Hepatocyte (in vitro differentiated cells): ENCODE data around the gene ENDOU. TPM values are rescaled to one million over a fixed set of nuclear protein-coding genes. Genes with fewer than 3 reads are reported as not detected.

Experiments
- DNase-seq: peaks from one replicate; pipeline ENCODE4 v3.0.0-alpha.2; 2016; ENCODE audit warnings: low spot score
- H2AFZ ChIP-seq: fragments of 200-600 bp; sonication (generic); 2 replicates; pipeline ENCODE4 v1.6.0; 2016; ENCODE audit warnings: antibody characterized with exemption, mild to moderate bottlenecking
- H3K27ac ChIP-seq: fragments of 200-600 bp; sonication (generic); 2 replicates; pipeline ENCODE4 v1.5.1; 2016; ENCODE audit warnings: mild to moderate bottlenecking
- H3K27me3 ChIP-seq: fragments of 200-600 bp; sonication (generic); 2 replicates; pipeline ENCODE4 v1.6.1; 2016
- H3K36me3 ChIP-seq: fragments of 200-600 bp; sonication (generic); replicated peaks from 2 replicates; pipeline ENCODE4 v1.5.1; 2016; ENCODE audit warnings: low read depth; ENCODE audit not compliant: insufficient read depth
- H3K4me1 ChIP-seq: fragments of 200-600 bp; sonication (generic); 2 replicates; pipeline ENCODE4 v1.5.1; 2016; ENCODE audit warnings: mild to moderate bottlenecking, moderate library complexity; ENCODE audit not compliant: insufficient read depth
- H3K4me2 ChIP-seq: fragments of 200-600 bp; sonication (generic); 2 replicates; pipeline ENCODE4 v1.6.0; 2016
- H3K4me3 ChIP-seq: fragments of 200-600 bp; sonication (generic); 2 replicates; pipeline ENCODE4 v1.5.1; 2016; ENCODE audit warnings: mild to moderate bottlenecking
- H3K79me2 ChIP-seq: fragments of 200-600 bp; sonication (generic); 2 replicates; pipeline ENCODE4 v1.6.0; 2017; ENCODE audit warnings: mild to moderate bottlenecking
- H3K9me2 ChIP-seq: fragments of 200-600 bp; sonication (generic); replicated peaks from 2 replicates; pipeline ENCODE4 v1.6.0; 2017; ENCODE audit warnings: mild to moderate bottlenecking; ENCODE audit not compliant: insufficient read depth
- H3K9me3 ChIP-seq: fragments of 200-600 bp; sonication (generic); 2 replicates; pipeline ENCODE4 v1.5.1; 2016; ENCODE audit warnings: low read depth, mild to moderate bottlenecking
- H4K20me1 ChIP-seq: fragments of 200-600 bp; sonication (generic); 2 replicates; pipeline ENCODE4 v1.6.0; 2016; ENCODE audit warnings: mild to moderate bottlenecking; ENCODE audit not compliant: insufficient read depth, poor library complexity, severe bottlenecking
- EZH2 ChIP-seq: fragments of 200-600 bp; sonication (generic); IDR thresholded peaks from 2 replicates; pipeline ENCODE4 v1.6.1; 2016; ENCODE audit warnings: antibody characterized with exemption, mild to moderate bottlenecking, borderline replicate concordance
- EZH2phosphoT487 ChIP-seq: fragments of 200-600 bp; sonication (generic); IDR thresholded peaks from one replicate; pipeline ENCODE4 v1.6.1; 2018; ENCODE audit warnings: antibody characterized with exemption, mild to moderate bottlenecking, low read depth, moderate library complexity; ENCODE audit not compliant: unreplicated experiment, severe bottlenecking
- WGBS: methylation state at CpG from one replicate; pipeline ENCODE4 v1.1.6; 2016; ENCODE audit warnings: low lambda C conversion rate; ENCODE audit errors: missing lambda C conversion rate; 5-methylcytosine and 5-hydroxymethylcytosine counted together
- polyA plus RNA-seq: library from polyadenylated mRNA; unstranded; fragments of >200 nt; fragmentation: Nextera tagmentation; extraction: Ambion mirVana; gene quantifications from 2 replicates; pipeline ENCODE4 v1.2.1, GENCODE V29; 2016
- total RNA-seq: library from RNA; depleted of rRNA; stranded (reverse); fragments of >200 nt; gene quantifications from 2 replicates; pipeline ENCODE4 v1.2.3, GENCODE V29; 2014
- TF ChIP-seq, protein P1 (sequence below): fragments of 200-600 bp; sonication (generic); IDR thresholded peaks from 2 replicates; pipeline ENCODE4 v1.5.1; 2016; ENCODE audit warnings: antibody characterized with exemption, mild to moderate bottlenecking; ENCODE audit not compliant: poor library complexity

ENDOU gene
- total and polyA plus RNA-seq, 2 experiments from 2014 or later = 0.30 TPM; not detected in 1

- Histone ChIP-seq H3K27ac (no peak overlapping the region), H3K4me2 (no peak overlapping the region), H4K20me1 (no peaks in the 10 kb centered on the region), H3K9me2 (no peaks in the 10 kb centered on the region), H3K4me1 (peaks cover 17% of the 10 kb centered on the region), H3K27me3 (no peaks in the 10 kb centered on the region), H3K79me2 (no peaks in the 10 kb centered on the region), H2AFZ (no peak overlapping the region), H3K9me3 (no peaks in the 10 kb centered on the region), H3K36me3 (no peaks in the 10 kb centered on the region), H3K4me3 (no peak overlapping the region)
- 86% methylated on average over 11 of the region's 11 CpGs for WGBS
- TF ChIP-seq, protein P1, sequence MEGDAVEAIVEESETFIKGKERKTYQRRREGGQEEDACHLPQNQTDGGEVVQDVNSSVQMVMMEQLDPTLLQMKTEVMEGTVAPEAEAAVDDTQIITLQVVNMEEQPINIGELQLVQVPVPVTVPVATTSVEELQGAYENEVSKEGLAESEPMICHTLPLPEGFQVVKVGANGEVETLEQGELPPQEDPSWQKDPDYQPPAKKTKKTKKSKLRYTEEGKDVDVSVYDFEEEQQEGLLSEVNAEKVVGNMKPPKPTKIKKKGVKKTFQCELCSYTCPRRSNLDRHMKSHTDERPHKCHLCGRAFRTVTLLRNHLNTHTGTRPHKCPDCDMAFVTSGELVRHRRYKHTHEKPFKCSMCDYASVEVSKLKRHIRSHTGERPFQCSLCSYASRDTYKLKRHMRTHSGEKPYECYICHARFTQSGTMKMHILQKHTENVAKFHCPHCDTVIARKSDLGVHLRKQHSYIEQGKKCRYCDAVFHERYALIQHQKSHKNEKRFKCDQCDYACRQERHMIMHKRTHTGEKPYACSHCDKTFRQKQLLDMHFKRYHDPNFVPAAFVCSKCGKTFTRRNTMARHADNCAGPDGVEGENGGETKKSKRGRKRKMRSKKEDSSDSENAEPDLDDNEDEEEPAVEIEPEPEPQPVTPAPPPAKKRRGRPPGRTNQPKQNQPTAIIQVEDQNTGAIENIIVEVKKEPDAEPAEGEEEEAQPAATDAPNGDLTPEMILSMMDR = no peak
- TF ChIP-seq EZH2phosphoT487 (no peak), EZH2 (no peak)
- no peak for DNase-seq
Measured at GRCh38 chr12:47735649-47736048, 10.4 kb upstream of the ENDOU start.

- Histone ChIP-seq H3K4me2 (no peak overlapping the region), H3K4me1 (peaks cover 17% of the 10 kb centered on the region), H3K4me3 (no peak overlapping the region), H3K27me3 (no peaks in the 10 kb centered on the region), H3K9me2 (no peaks in the 10 kb centered on the region), H3K36me3 (no peaks in the 10 kb centered on the region), H3K9me3 (no peaks in the 10 kb centered on the region), H4K20me1 (no peaks in the 10 kb centered on the region), H3K27ac (no peak overlapping the region), H2AFZ (no peak overlapping the region), H3K79me2 (no peaks in the 10 kb centered on the region)
- WGBS = 64% methylated on average over 12 of the region's 12 CpGs
- DNase-seq = no peak
- TF ChIP-seq EZH2 = no peak
- TF ChIP-seq, protein P1 = no peak
- no peak for TF ChIP-seq EZH2phosphoT487
Measured at GRCh38 chr12:47734725-47735480, 9.6 kb upstream of the ENDOU start.

GRCh38 chr12:47733142-47733541 is 7.9 kb upstream of the ENDOU start:
- Histone ChIP-seq H3K27ac (no peak overlapping the region), H3K4me2 (no peak overlapping the region), H4K20me1 (no peaks in the 10 kb centered on the region), H3K9me3 (no peaks in the 10 kb centered on the region), H2AFZ (no peak overlapping the region), H3K27me3 (no peaks in the 10 kb centered on the region), H3K36me3 (no peaks in the 10 kb centered on the region), H3K79me2 (no peaks in the 10 kb centered on the region), H3K9me2 (no peaks in the 10 kb centered on the region), H3K4me3 (no peak overlapping the region), H3K4me1 (peaks cover 17% of the 10 kb centered on the region)
- TF ChIP-seq EZH2 (no peak), EZH2phosphoT487 (no peak)
- TF ChIP-seq, protein P1 = no peak
- DNase-seq = no peak
- WGBS = 86% methylated on average over 4 of the region's 4 CpGs
